Measurements from ENCODE around the gene CCNB3. TPM values are rescaled to one million over a fixed set of nuclear protein-coding genes. Genes with fewer than 3 reads are reported as not detected.

The CCNB3 gene
- total RNA-seq, 1 donor from 2014 or later = 0.18 TPM

DNA sequence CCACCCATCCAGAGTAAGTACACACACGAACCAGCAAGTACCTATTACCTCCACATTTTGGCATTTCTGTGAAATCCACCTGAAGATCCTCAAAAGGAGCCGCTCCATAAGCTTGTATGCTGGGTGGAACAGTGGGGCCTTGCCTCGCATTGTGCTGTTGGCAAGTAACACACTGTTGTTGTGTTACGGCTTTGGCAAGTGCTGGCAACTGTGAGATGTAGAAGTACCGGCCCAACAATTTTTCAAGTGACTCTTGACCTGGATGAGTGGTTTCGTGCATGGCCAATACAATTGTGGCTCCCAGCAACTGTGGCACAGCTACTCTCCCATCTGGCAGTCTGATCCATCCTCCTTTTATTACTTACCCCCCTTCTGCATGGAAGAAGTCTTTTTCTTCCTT, 128.7 kb downstream of the CCNB3 start:
- DNase-seq (ENCODE audit: low spot score) (no peak), ATAC-seq (no peak)

DNA sequence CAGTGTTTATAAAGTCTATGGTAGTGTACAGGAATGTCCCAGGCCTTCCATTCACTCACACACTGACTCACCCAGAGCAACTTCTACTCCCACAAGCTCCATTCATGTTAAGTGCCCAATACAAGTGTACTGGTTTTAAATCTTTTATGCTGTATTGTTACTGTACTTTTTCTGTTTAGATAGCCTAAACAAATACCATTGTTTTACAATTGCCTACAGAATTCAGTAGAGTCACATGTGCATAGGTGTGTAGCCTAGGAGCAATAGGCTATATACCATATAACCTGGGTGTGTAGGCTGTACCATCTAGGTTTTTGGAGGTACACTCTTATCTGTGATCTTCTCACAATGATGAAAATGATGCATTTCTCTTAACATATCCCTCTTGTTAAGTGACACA, 139.4 kb downstream of the CCNB3 start:
- DNase-seq (ENCODE audit: low spot score) (no peak), ATAC-seq (no peak)

DNA sequence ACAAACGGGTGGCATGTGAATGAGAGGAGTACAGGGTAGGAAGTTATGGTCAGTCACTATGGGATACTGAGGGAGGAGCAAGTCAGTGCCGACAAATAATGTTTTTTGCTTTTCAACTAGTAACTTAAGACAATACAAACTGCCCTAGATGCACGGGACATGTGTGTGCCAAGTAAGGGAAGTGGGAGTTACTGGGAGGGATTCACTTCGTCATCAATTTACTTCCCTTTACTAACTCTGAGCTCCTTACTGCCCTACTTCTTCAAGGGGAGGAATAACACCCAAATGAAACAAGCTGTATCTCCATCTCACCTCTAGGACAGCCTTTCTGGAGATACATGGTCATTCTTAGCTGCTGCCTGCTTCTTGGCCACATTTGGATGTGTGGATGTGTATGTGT, 168.4 kb downstream of the CCNB3 start:
- ATAC-seq = no peak
- no peak for DNase-seq (ENCODE audit: low spot score)

DNA sequence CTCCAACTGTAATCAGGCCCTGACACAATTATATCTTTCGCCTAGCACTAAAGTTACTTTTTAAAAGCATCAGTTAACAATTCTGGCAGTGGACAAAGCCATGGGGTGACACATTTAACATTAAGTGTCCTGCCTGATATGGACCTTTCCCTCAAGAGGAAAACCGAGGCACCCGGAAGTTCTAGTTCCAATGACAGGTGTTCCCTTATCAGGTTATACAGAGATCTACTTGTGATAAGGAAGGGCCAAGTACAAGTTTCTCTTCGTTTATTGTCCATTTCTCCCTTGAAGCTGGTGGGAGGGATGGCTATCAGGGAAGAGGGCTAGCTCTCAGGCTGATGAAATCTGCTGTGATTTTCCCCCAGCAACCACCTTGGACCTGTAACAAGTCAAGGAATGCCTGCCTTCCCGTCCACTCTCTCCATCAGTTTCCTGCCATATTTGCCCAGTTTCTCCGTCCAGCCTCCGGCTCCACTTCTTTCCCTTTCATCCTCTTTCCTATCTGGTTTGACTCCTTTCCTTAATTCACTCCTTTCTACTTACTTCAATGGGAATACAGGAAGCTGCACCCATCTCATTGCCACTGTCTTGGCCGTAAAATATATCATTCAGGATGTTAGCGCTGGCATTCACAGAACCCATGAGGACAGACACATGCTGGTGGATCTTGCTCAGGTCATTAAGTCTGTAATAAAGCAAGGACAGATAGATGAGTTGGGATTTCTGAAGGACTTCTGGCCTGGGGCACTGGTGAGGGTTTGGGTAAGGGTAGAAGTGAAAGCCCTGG, 171.1 kb downstream of the CCNB3 start:
- ATAC-seq (no peak), DNase-seq (ENCODE audit: low spot score) (no peak)

DNA sequence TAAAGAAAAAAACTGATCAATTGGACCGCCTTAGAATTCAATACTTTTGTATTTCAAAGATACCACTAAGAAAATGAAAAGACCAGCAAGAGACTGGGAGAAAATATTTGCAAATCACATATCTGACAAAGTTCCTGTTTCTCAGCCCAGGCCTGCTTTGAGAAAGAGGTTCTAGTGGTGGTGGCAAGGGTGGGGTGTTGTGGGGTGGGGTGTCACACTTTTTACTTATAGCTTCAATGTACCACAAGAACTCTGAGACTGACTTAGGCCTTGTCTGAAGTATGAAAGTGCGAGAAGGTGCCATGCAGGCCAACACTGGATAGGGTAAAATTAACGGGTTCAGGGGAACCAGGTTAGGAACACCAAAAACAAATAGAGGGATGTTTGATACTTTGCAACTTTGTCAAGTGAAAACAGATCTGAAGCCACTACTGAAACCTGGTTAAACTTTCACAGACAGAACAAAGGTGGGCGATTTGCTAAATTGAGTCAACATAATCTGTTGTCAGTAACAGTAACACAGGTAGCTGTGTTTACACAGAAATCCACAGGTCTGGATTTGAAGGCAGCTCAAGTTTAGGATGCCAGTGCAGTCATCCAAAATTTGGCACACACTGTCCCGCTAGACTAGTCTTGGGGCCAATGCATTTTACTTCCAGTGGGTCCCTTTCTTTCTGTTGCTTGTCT, 177.3 kb downstream of the CCNB3 start:
- no peak for ATAC-seq
- no peak for DNase-seq (ENCODE audit: low spot score)

DNA sequence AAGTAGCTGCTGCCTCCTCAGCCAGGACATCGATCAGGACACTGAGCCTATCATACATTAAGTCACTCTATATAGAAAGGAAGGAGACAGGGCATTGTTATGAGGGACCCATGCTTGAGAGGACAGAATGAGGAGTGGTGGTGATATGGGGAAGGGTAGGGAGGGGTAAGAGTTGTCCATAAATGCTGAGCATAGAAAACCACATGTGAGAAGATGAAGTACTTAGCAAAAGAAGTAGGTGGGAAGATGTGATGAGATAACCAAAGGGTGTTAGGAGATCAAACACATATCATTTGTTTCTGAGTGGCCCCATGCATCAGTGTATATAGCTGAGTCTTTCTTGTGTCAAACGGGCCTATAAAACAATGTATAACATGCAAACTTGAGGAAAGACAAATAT, 182.0 kb downstream of the CCNB3 start:
- DNase-seq (ENCODE audit: low spot score) = no peak

DNA sequence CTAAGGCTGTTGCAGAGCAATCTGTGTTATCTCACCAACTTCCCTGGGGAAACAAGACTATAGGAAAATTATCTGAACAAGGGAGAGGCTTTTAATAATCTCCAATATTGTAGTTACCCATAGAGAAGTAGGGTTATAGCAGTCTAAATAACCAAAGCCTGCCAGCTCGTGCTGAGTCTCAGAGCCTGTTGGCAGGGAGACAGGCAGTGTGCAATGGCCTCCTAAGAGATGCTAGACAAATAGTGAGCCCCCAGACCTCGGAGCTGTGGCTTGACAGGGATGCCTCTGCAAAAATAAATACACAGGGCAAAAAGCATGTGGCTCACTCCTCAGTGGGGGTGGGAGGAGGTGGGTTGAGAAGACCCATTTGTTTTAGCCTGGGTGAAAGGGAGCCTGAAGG, 189.3 kb downstream of the CCNB3 start:
- ATAC-seq (no peak), DNase-seq (ENCODE audit: low spot score) (no peak)

More for the DNA sequence above, 182.0 kb downstream of the CCNB3 start:
- ATAC-seq = no peak

Other genes starting within 250 kb of the CCNB3 start
- not detected for gene AKAP4, start 3.8 kb upstream of the CCNB3 start, total RNA-seq

All from left lobe of liver (tissue), 2 donors.